ENCODE results near the gene ARNT2.
A peak's percentile ranks its signal among the peaks of the same experiment; 100 is the strongest.

Gene ARNT2

GRCh38 chr15:80636675-80637074 is 232.5 kb downstream of the ARNT2 start:
- DNase-seq (ENCODE audit: low read depth), result no peak
- no peak for TF ChIP-seq CTCF (conservative IDR thresholded peaks at IDR 0.05; ENCODE audit: control insufficient read depth, insufficient read depth, low read depth, low read length)
- no peak overlapping the region for H3K4me3 ChIP-seq (ENCODE audit: control insufficient read depth, low read depth, low read length)

GRCh38 chr15:80637747-80638146 is 233.6 kb downstream of the ARNT2 start:
- H3K4me3 ChIP-seq (ENCODE audit: control insufficient read depth, low read depth, low read length), result no peak overlapping the region
- no peak for DNase-seq (ENCODE audit: low read depth)
- TF ChIP-seq CTCF (conservative IDR thresholded peaks at IDR 0.05; ENCODE audit: control insufficient read depth, insufficient read depth, low read depth, low read length), result no peak

- H3K4me3 ChIP-seq (ENCODE audit: control insufficient read depth, low read depth, low read length), result no peak overlapping the region
- DNase-seq (ENCODE audit: low read depth), result no peak
- TF ChIP-seq CTCF (conservative IDR thresholded peaks at IDR 0.05; ENCODE audit: control insufficient read depth, insufficient read depth, low read depth, low read length), result no peak
These were observed 234.5 kb downstream of the ARNT2 start for GRCh38 chr15:80638553-80639167.

GRCh38 chr15:80639168-80639555 is 235.0 kb downstream of the ARNT2 start:
- no peak for TF ChIP-seq CTCF (conservative IDR thresholded peaks at IDR 0.05; ENCODE audit: control insufficient read depth, insufficient read depth, low read depth, low read length)

GRCh38 chr15:80640531-80641121 is 236.4 kb downstream of the ARNT2 start:
- no peak for TF ChIP-seq CTCF (conservative IDR thresholded peaks at IDR 0.05; ENCODE audit: control insufficient read depth, insufficient read depth, low read depth, low read length)
- DNase-seq (ENCODE audit: low read depth), result peak; percentile 11
- no peak overlapping the region for H3K4me3 ChIP-seq (ENCODE audit: control insufficient read depth, low read depth, low read length)

More at GRCh38 chr15:80639168-80639555, 235.0 kb downstream of the ARNT2 start:
- H3K4me3 ChIP-seq (ENCODE audit: control insufficient read depth, low read depth, low read length), result no peak overlapping the region
- no peak for DNase-seq (ENCODE audit: low read depth)

- TF ChIP-seq CTCF (conservative IDR thresholded peaks at IDR 0.05; ENCODE audit: control insufficient read depth, insufficient read depth, low read depth, low read length), result no peak
- no peak overlapping the region for H3K4me3 ChIP-seq (ENCODE audit: control insufficient read depth, low read depth, low read length)
- no peak for DNase-seq (ENCODE audit: low read depth)
These were observed 237.2 kb downstream of the ARNT2 start for GRCh38 chr15:80641384-80641783.

Data from fibroblast of mammary gland (primary cell).